Gastroesophageal sphincter (tissue), 4 donors: ENCODE data around the gene SOWAHB. TPM values are rescaled to one million over a fixed set of nuclear protein-coding genes. Genes with fewer than 3 reads are reported as not detected.

Source experiments
- ATAC-seq: fragments of 150-250 bp; one replicate; pipeline ENCODE4 v1.9.1; 2016; ENCODE audit warnings: mild to moderate bottlenecking, moderate library complexity
- H3K27ac ChIP-seq, 4 donors: fragments of 200-600 bp; sonication (generic) in 3 of 4; 1 replicate in 3 of 4; 2 replicates in 1 of 4; pipeline ENCODE4 v1.5.1; 2016 to 2019
- H3K27me3 ChIP-seq: fragments of 200-600 bp; sonication (generic); one replicate; pipeline ENCODE4 v1.5.1; 2019
- H3K36me3 ChIP-seq, 2 donors: fragments of 200-600 bp; sonication (generic); one replicate each; pipeline ENCODE4 v1.5.1; 2019; ENCODE audit warnings: control low read depth in 1 of 2
- H3K4me1 ChIP-seq, 3 donors: fragments of 200-600 bp; sonication (generic); 1 replicate in 2 of 3; 2 replicates in 1 of 3; pipeline ENCODE4 v1.5.1; 2016 to 2019; ENCODE audit warnings: control low read depth in 2 of 3
- H3K4me3 ChIP-seq, 2 donors: fragments of 200-600 bp; sonication (generic); one replicate each; pipeline ENCODE4 v1.5.1; 2019; ENCODE audit warnings: mild to moderate bottlenecking in 1 of 2, moderate library complexity in 1 of 2
- H3K9me3 ChIP-seq, 3 donors: fragments of 200-600 bp; sonication (generic); one replicate each; pipeline ENCODE4 v1.5.1; 2017 to 2019; ENCODE audit warnings: control low read depth in 2 of 3
- CTCF ChIP-seq, 4 experiments: fragments of 200-600 bp in 2 of 4; fragments of 450-650 bp in 2 of 4; sonication (generic) in 1 of 4; IDR thresholded peaks; one replicate each; pipeline ENCODE4 v1.5.1; 2017 to 2019; ENCODE audit warnings: antibody characterized with exemption in 4 of 4, mild to moderate bottlenecking in 2 of 4, moderate library complexity in 2 of 4
- EP300 ChIP-seq: sonication (generic); formaldehyde crosslinking; IDR thresholded peaks from one replicate; pipeline ENCODE4 v1.6.1; 2017; ENCODE audit warnings: antibody characterized with exemption, mild to moderate bottlenecking
- POLR2A ChIP-seq, 2 donors: fragments of 450-650 bp; IDR thresholded peaks; one replicate each; pipeline ENCODE4 v1.6.1; 2017; ENCODE audit warnings: antibody characterized with exemption in 2 of 2, mild to moderate bottlenecking in 2 of 2, moderate library complexity in 1 of 2
- POLR2AphosphoS5 ChIP-seq: sonication (generic); formaldehyde crosslinking; IDR thresholded peaks from one replicate; pipeline ENCODE4 v1.6.1; 2017; ENCODE audit warnings: antibody characterized with exemption
- WGBS, 2 donors: methylation state at CpG; one replicate each; pipeline ENCODE4 v1.1.5; 2018; ENCODE audit warnings: low coverage in 1 of 2; 5-methylcytosine and 5-hydroxymethylcytosine counted together
- total RNA-seq, 4 donors: library from RNA; depleted of rRNA; stranded (reverse); fragments of >200 nt; gene quantifications; one replicate each; pipeline ENCODE4 v1.1.0, GENCODE V29; 2016

The SOWAHB gene
- total RNA-seq, result 1 to 10 TPM in 1 of 4 donors, under 1 TPM in 1, not detected in 2; 0.62 to 1.8 TPM

GRCh38 chr4:76897536-76898384 lies at the start of gene SOWAHB:
Gene SOWAHB, minus strand, starts transcription at chr4:76898144. Its CDS starts 295 bp downstream, at chr4:76897849.
- Histone ChIP-seq H3K9me3 (no peaks in the 10 kb centered on the region), H3K4me3 (peak within 1 kb of the TSS; percentile 23 to 57), H3K4me1 (peaks cover 0 to 20% (median 0%) of the 10 kb centered on the region in 3 donors), H3K27me3 (peaks cover 61% of the 10 kb centered on the region), H3K27ac (no peak within 1 kb of the TSS), H3K36me3 (no peaks in the 10 kb centered on the region)
- no peak for TF ChIP-seq POLR2AphosphoS5
- TF ChIP-seq EP300, result no peak
- TF ChIP-seq CTCF (IDR thresholded peaks at IDR 0.05), result no peak
- TF ChIP-seq POLR2A (IDR thresholded peaks at IDR 0.05), result no peak
- ATAC-seq, result peak; percentile 53
- WGBS, 2 donors, result no CpG with 5 or more reads among the region's 76 CpGs

GRCh38 chr4:76947369-76947768 lies 49.4 kb upstream of the SOWAHB start:
- H3K4me1 ChIP-seq, result peaks cover 0 to 30% (median 15%) of the 10 kb centered on the region in 3 donors
- no peak for ATAC-seq
- no peak overlapping the region for H3K4me3 ChIP-seq
- H3K27ac ChIP-seq, result no peak overlapping the region
- 62 to 86% methylated on average over 1 to 2 of the region's 2 CpGs for WGBS, 2 donors
- H3K9me3 ChIP-seq, result no peaks in the 10 kb centered on the region
- H3K36me3 ChIP-seq, result no peaks in the 10 kb centered on the region
- no peak for TF ChIP-seq CTCF (IDR thresholded peaks at IDR 0.05)
- no peak for TF ChIP-seq EP300
- TF ChIP-seq POLR2A (IDR thresholded peaks at IDR 0.05), result no peak
- TF ChIP-seq POLR2AphosphoS5, result no peak
- H3K27me3 ChIP-seq, result no peaks in the 10 kb centered on the region

- no peaks in the 10 kb centered on the region for H3K9me3 ChIP-seq
- WGBS, 2 donors, result 69 to 86% methylated on average over 1 of the region's 1 CpG
Measured at GRCh38 chr4:76943790-76944189, 45.8 kb upstream of the SOWAHB start.

GRCh38 chr4:76943129-76943620 lies 45.2 kb upstream of the SOWAHB start:
- H3K4me1 ChIP-seq, result peaks cover 0 to 9% (median 2%) of the 10 kb centered on the region in 3 donors
- no peaks in the 10 kb centered on the region for H3K27me3 ChIP-seq
- 53 to 71% methylated on average over 6 of the region's 6 CpGs for WGBS, 2 donors
- ATAC-seq, result no peak
- H3K4me3 ChIP-seq, result no peak overlapping the region
- TF ChIP-seq EP300 (no peak), CTCF (IDR thresholded peaks at IDR 0.05) (no peak), POLR2AphosphoS5 (no peak), POLR2A (IDR thresholded peaks at IDR 0.05) (no peak)
- no peak overlapping the region for H3K27ac ChIP-seq
- H3K36me3 ChIP-seq, result no peaks in the 10 kb centered on the region
- H3K9me3 ChIP-seq, result no peaks in the 10 kb centered on the region

More at GRCh38 chr4:76943790-76944189, 45.8 kb upstream of the SOWAHB start:
- Histone ChIP-seq H3K4me3 (no peak overlapping the region), H3K27ac (no peak overlapping the region), H3K36me3 (no peaks in the 10 kb centered on the region), H3K4me1 (peaks cover 0 to 14% (median 6%) of the 10 kb centered on the region in 3 donors), H3K27me3 (no peaks in the 10 kb centered on the region)
- ATAC-seq, result no peak
- no peak for TF ChIP-seq POLR2AphosphoS5
- TF ChIP-seq EP300, result no peak

GRCh38 chr4:76939184-76939583 lies 41.2 kb upstream of the SOWAHB start:
- H3K36me3 ChIP-seq, result no peaks in the 10 kb centered on the region
- no peaks in the 10 kb centered on the region for H3K27me3 ChIP-seq
- H3K9me3 ChIP-seq, result no peaks in the 10 kb centered on the region
- H3K27ac ChIP-seq, result no peak overlapping the region
- 25 to 77% methylated on average over 1 to 2 of the region's 2 CpGs for whole genome bisulfite sequencing, 2 donors
- H3K4me3 ChIP-seq, result no peak overlapping the region
- H3K4me1 ChIP-seq, result no peaks in the 10 kb centered on the region
- TF ChIP-seq POLR2AphosphoS5, result no peak
- ATAC-seq, result no peak
